Activated T-cell treated with anti-CD3 and anti-CD28 coated beads for 24 hours (primary cell): ENCODE measurements around the gene DCDC2C.
"Not testable (repeated sequence)": the region's sequence is repeated elsewhere in the genome, so short reads cannot be mapped to it uniquely, and the experiment has no call there.

Experiments
- DNase-seq: peaks from one replicate; pipeline ENCODE4 v3.0.0-alpha.2; 2020; ENCODE audit warnings: low read depth

DCDC2C gene, protein sequence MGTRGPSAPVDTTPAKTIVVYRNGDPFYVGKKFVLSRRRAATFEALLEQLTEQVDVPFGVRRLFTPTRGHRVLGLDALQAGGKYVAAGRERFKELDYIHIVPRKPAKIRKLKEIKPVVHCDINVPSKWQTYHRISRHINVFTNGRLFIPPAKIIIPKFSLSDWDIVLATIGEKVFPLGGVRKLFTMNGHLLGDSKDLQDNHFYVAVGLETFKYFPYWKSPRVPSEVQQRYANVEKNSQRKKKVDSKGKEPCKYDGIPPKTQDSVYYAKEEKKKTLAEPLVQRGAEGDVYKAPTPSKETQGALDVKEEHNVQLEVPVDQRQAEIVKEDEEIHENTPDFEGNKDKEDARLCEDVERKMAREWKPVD

DNA sequence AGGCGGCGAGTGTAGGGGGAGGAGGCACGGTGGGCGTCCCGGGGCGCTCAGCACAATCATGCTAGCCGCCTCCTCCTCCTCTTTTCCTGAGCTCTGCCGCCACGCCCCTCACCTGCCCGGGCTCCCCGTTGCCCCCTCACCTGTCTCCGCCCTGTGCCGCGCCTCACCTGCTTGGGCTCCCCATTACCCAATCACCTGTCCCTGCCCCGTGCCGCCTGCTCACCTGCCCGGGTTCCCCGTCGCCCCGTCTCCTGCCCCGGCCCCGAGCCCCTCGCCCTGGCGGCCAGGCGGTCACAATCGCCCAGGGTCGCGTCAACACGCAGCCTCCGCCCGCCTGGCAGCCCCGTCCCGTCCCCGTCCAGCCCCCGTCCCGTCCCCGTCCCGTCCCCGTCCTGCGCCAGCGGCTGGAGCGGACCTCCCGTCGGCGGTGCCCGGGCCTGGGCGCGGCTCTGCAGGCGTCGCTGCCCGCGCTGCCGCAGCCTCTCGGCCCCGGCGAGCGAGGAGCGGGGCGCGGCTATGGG, at the start of gene DCDC2C:
DCDC2C (plus strand) TSS at position 340 of the 521 bp plus-strand sequence; CDS start at position 517, 177 bp downstream.
- DNase-seq: no peak

DNA sequence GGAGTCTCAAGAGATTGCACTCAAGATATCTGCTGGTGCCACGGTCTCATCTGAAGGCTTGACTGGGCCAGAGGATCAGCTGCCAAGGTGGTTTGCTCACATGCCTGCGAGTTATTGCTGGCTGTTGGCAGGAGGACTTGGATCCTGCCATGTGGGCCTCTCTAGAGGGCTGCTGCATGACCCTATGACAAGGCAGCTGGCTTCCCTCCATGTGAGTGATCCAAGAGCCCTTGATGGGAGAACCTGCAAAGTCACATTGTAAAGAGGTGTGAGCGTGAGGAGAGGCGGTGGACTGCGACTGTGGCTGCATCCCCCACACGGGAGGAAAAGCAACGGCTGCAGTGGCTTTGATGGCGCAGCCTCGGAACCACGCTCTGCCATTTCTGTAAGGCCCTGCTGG, 49.4 kb upstream of the DCDC2C start:
- no peak for DNase-seq

DNA sequence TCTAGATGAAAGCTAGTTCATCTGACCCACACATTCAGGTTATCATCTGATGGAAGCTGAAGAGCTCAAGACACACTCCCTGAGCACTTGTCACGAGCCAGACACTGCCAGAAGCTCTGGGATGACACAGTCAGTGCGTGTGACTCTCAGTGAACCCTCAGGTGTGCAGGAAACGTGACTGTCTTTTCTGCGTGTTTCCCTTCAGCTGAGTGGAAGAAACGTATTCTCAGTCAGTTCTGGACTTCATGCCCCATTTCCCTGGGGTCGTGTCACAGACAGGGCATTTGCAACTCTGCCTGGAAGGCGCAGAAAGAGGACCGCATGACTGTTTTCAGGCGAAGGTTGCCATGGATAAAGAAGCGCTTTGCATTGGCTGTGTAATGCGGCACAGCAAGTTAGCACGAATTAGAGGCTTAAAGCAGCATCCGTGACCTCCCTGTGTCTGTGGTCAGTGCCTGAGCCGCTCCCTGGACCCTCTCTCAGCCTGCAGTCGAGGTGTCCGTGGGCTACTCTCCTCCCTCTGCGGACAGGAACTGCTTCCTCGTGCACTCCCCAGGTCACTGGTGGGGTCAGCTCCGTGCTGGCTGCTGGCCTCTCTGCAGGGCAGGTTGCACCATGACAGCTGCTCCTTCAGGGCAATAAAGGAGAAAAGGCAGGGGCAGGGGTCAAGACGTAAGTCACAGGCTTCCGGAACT, 48.7 kb upstream of the DCDC2C start:
- no peak for DNase-seq

DNA sequence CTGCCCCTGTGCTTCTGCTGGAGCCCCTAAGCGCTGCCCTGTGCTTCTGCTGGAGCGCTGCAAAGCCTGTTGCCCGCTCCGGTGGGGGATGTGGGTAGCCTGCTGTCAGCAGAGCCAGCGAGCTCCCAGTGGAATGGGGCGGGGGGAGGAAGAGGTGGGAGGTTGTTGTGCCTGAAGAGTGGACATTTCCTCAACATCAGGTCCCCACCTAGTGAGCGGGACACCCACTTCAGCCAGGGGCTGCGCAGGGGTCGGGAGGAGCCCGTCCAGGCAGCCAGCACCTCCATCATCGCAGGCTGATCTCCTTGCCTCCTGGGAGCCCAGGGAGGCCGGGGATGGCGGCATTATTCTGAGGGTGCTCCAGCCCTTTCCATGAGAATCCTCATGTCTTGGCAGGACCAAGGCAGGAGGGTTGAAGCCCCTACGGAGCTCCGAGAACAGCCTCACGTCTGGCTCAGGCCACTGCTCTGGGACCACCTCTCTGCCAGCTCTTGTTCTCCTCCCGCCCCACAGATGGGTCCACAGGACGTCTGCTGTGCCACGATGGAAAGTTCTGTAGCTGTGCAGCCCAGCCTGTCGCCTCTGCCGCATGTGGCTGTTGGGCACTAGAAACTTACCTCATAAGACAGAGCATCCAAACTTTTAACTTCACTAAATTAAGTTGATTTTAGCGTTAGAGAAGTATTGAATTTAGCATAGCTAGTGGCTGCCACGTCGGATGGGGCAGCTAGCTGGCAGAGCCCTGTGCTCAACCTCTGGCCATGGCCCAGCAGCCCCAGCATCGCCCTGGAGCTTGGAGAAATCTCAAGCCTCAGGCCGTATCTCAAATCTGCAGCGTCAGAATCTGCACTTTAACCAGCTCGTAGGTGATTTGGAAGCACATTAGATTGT, 47.3 kb upstream of the DCDC2C start:
- no peak for DNase-seq

DNA sequence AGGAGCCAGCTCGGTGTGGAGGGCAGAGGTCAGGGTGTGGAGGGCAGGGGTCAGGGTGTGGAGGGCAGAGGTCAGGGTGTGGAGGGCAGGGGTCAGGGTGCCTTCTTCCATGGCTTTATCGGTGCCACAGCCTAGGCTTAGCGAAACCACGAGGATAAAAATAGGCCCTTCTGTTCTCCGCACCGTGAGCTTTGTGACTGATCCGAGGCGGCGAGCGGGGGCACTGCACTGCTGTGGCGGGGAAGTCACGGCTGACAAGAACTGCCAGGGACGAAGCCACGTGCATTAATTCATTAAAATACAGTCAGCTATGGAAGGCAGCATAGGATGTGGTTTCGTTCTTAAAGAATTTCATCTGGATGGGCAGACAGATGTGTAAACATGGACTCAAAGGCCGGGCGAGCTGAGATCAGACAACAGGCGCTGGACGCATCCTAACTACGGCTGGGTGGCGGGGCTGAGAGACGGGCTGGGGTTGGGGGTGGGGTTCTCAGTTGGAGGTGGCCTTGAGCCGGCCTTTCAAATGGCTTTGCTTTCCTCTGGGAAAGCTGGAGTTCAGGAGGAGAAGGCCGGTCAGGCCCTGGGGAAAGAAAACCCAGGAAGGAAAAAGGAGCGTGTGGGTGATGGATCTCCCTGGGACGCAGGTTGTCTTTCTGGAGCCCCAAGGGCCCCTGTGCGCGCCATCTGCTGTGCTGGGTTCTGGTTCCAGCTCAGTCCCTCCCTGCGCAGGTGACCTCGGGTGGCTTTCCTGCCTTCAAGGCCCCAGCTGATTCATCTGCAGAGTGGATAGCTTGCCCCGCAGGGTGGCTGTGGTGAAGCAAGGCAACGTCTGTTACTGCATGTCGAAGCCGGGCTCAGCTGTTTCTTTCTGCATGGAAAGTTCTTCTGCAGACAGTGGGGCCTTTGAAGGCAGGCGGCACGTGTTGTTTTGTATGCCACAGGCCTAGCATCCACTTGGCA, 46.3 kb upstream of the DCDC2C start:
- no peak for DNase-seq

DNA sequence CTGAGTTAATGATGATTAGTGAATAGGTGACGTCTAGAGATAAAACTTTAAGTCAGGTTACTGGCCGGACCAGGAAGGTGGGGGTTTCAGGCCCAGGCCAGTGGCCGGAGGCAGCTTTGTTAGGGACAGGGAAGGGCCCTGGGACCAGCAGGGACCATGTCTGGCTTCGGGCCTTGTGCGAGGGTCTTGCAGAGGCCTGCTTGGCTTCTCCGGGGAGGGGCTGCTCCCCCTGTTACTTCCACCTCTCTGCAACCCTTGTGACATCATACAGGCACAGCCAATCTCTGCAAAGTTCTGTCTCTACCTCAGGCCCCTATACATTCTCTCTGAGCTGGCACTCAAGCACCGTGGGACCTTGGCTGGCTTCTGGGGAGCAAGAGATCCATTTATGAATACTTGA, 45.5 kb upstream of the DCDC2C start, which contains the start of gene ALLC:
ALLC (plus strand) TSS at position 320 of the 400 bp plus-strand sequence. CDS start 12,958 bp downstream, outside the sequence.
- no peak for DNase-seq

DNA sequence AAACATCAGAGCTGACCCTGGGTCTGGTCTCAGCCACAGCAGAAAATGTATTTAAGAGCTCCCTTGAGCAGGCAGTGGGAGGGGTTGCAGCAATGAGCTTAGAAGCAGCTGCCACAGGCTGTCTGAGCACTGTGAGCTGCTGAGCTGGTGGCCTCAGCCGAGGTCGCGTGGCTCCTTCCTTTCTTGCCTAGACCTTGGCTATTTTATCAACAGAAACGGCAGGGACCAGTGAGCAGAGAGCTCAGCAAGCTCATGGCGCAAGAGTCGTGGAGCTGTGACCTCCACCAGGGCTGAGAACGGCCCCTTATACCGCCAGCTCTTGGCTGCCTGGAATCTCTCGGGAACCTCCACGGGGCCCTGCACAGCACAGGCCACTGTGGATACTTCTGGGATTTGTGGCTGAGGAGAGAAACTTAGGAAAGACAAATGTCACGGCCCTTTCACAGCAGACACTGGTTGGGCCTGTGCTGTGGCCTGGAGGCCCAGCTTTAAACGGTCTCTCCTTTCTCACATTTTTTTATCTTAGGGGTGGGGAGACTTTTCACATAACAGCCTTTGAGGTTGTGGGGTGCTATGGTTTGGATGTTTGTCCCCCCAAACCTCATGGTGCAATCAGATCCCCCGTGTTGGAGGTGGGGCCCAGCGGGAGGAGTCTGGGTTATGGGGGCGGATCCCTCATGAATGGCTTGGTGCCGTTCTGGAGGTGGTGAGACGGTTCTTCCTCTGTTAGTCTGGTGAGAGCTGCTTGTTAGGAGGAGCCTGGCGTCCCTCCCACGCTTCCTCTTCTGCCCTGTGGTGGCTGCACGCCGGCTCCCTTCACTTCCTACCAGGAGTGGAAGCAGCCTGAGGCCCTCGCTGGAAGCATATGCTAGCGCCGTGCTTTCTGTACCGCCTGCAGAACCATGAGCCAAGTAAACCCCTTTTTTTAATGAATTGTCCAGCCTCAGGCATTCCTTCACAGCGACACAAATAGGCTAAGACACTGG, 43.6 kb upstream of the DCDC2C start:
- DNase-seq: no peak

DNA sequence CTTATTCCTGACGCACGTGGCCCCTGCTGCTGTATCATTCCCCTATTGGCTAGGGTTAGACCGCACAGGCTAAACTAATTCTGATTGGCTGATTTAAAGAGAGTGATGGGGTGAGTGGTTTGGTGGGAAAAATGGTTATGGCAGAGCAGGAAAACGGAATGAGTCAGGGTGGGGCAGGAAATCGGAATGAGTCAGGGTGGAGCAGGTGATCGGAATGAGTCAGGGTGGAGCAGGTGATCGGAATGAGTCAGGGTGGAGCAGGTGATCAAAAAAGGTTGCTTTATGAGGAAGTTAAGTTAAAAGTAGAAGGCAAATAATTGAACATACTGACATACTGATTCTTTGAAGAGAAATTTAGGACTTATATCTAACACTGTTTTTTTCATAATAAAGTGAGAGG, 42.7 kb upstream of the DCDC2C start:
- DNase-seq: not testable (repeated sequence)

DNA sequence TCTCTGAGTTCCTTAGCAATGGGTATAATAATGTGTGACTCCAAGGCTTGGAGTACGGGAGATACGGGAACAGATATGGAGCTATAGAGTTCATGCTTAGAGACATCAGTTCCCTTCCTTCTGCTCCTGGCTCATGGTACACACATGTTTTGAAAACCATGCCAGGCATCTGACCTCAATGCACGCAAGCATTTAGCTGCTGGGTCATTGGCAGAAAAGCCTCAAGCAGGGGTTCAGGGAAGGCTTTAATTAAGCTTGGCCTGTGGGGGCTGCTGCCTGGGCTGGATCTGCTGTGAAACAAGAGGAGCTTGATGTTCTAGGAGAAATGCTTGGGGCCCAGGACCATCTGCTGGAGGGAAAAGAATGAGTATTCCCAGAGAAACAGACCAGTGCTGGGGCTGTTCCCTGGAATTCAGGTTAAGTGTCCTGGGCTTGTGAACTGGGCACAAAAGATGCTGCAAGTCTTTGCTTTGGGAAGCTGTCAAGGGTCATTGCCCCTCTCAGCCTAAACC, 42.2 kb upstream of the DCDC2C start:
- no peak for DNase-seq

DNA sequence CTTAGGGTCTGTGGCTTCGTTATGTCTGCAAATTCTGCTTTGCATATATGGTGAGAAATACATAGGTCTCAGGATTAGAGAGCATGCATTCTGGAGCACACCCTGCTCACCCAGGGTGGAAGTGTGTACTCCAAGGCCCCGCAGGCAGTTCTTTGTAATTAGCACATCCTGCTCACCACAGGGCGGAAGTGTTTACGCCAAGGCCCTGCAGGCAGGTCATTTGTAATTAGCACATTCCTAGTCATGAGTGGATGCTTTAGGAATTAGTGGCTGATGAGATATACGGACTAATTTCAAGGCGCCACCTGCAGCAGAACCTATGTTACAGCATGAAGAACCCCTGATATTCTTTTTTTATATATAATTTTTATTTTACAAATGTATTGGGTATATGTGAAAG, 41.1 kb upstream of the DCDC2C start:
- no peak for DNase-seq

DNA sequence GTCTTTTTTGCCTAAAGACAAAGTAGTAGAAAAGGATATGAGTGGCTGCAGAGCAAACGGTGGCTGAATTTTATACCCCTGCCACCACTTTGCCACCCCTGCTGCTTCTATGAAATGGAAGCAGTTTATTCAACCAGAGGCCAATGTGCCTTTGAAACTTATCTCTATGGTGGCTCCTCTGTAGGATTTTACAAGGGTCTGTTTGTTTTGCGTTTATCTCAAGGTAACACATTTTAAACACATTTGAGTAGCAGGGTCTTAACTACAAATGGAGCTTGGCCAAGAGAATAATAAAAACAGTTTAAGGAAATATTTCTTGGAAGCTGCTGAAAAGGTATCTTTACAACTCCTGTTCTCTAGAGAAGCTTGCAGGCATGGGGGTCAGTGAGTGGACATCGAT, 39.3 kb upstream of the DCDC2C start:
- no peak for DNase-seq

DNA sequence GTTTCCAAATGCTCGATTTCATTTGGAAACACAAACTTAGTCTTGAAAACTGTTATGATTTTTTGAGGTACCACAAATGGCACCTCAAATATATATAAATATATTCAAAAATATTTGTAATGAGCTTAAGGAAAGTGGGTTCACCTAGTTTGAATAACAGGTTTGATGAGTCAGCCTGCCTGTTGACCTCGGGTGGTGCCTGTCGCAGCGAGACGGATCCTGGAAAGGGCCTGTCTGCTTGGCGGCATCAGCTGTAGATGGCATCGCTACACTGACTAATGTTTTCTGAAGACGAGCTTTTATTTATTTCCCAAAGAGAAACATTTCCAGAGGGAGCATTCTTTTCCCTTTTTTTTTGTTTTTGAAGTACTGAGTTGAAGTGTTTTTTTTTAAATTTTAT, 38.5 kb upstream of the DCDC2C start:
- DNase-seq: no peak

DNA sequence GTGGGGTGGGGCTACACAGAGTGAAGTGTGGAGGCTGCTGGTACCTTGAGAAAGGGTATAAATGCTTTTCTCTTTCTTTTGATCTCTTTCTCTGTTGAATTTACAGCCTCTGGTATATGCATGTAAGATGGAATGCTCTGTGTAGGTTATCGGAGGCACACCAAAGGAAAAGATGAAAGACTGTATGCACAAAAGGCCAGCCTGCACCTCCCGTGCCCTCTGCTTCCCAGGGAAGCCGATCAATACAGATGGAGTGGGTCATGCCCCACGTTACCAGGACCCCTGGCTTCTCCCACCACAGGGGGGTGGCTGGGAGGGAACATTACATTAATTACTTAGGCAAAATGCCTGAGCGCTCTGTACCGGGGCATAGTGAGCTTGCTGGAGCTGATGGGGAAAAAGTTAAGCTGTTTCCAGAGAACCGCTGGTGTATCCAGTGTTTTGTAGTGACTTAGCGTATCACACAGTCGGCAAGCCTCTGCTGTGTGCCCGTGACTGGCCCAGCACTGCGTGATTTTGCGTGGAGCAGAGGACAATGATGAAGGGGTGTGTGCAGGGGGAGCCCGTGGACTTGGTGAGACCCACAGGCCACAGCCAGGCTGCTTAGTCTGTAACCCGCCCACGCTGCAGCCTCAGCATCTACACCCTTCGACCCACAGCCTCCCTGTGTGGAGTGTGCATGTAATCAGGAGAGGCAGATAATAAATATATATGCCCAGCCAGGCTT, 37.3 kb upstream of the DCDC2C start:
- DNase-seq: no peak

DNA sequence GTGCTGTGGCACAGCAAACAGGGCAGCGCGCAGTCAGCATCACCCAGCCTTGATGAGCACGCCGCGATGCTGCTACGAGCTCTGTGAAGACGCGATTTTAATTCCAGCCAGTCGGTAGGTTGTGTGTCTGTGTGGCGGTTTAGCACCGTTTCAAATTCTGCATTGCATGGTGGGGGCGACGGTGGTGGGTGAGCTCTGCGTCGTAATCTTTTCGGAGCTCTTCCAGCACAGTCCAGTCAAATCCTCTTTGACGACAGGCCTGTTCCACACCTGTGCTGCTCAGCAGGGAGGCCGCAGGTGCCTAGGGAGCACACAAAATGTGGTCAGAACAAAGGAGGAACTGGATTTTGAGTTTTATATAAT, 36.8 kb upstream of the DCDC2C start:
- DNase-seq: no peak

DNA sequence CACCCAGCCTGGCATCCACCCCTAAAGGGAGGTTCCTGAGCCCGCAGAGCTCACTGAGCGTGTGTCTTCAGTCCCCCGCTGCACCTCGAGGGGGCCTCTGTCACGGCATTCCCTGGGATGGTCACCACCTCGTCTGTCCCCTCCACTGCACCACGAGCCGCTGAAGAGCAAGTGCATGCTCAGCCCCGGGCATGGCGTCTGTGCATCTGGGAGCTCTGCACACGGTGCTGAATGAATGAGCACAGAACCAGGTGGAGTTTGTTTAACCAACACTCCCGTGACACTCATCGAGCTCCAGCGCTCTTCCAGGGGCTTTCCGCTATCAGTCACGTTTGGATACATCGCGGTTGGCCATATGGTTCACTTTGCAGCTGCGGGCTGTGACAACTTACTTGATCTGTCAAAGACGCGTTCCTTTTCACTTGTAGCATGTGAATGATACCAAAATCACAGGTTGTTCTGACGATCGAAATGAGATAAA, 36.2 kb upstream of the DCDC2C start:
- no peak for DNase-seq

DNA sequence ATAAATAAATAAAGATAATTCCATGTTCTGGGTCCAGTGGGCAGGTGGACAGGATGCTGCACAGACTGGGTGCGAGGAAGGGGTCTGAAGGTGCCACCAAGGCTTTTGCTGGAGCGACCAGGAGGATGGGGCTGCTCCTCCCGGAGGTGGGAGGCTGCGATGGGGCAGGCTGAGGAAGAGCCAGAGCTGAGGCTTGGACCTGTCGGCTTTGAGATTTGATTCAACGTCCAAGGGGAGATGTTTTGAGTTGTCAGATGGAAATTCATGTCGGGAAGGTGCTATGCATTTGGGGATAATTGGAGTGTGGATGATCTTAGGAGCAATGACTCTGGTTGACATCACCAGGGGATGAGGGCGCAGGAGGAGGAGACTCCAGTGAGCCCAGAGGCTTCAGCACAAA, 33.7 kb upstream of the DCDC2C start:
- no peak for DNase-seq

DNA sequence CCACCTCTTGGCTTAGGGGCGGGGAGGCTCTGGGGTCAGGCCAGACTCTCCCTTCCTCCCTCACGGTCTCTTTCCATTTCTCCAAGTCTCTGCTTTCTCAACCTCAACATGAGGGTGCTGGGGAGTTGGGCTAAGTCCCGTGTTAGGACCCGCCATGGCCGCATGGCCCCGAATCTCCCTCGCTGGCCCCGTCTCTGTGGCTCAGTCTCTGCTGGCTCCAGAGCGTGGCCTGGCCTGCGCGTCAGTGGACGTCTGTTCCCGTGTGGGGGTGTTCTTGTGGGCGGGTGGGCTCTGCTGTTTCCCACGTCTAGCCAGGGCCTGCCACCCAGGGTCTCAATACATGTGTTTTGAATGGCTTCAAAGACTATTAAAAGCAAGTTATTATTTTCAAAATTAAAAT, 33.0 kb upstream of the DCDC2C start:
- DNase-seq: no peak

DNA sequence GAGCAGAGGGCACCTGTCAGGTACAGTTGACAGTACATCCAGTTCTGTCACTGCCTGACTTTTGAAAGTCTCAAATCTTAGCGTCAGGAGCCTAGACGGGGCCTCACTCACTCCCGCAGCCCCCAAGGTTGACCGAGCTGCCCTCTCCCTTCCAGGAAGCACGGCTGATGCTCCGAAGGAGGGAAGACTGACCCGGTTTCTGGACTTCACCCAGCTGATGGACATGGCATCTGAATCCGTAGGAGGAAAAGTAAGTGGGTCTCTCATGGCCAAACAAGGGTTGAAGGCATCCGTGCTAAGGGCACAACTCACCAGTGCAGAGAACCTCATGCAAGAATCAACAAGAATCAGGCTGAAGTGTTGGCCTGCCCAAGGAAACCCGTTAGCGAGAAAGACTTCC, 32.4 kb upstream of the DCDC2C start:
- DNase-seq: no peak
